Measurements from ENCODE around the gene TMEM45B.
"Not testable (repeated sequence)": the region's sequence is repeated elsewhere in the genome, so short reads cannot be mapped to it uniquely, and the experiment has no call there.

The TMEM45B gene

DNA sequence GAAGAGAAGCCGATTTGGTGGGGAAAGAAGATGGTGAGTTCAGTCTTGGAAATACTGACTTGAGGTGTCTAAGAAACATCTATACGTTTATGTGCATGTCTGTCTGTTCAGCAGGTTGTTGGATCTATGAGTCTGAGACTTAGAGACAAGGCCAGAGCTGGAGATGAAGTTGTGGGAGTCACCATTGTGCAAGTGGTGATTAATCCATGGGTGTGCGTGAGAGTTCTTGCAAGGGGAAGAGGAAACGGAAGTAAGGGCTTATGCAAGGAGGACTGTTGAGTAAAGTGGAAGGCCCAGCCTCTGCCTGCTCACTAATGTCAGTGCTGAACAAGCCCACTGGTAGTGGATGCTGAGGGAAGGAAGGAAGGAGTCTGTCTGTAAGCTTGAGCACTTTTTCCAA lies 9.7 kb downstream of the TMEM45B start:
- TF ChIP-seq FOXM1 (IDR thresholded peaks at IDR 0.05; ENCODE audit: borderline replicate concordance) (no peak), ELF4 (IDR thresholded peaks at IDR 0.05) (no peak), L3MBTL2 (conservative IDR thresholded peaks at IDR 0.05) (no peak), SUZ12 (IDR thresholded peaks at IDR 0.05) (no peak), LEF1 (IDR thresholded peaks at IDR 0.05; ENCODE audit: borderline replicate concordance) (no peak), SP1 (IDR thresholded peaks at IDR 0.05) (no peak), BHLHE40 (IDR thresholded peaks at IDR 0.05; ENCODE audit: borderline replicate concordance) (no peak), ZNF384 (IDR thresholded peaks at IDR 0.05) (no peak), FOXK2 (IDR thresholded peaks at IDR 0.05) (no peak), FOXA1 (IDR thresholded peaks at IDR 0.05) (no peak), NFRKB (IDR thresholded peaks at IDR 0.05) (no peak), HDGF (IDR thresholded peaks at IDR 0.05; ENCODE audit: borderline replicate concordance) (no peak), CTBP1 (IDR thresholded peaks at IDR 0.05; ENCODE audit: borderline replicate concordance) (no peak), TARDBP (IDR thresholded peaks at IDR 0.05) (no peak), ARNT (IDR thresholded peaks at IDR 0.05) (no peak)
- TF ChIP-seq, protein P1, sequence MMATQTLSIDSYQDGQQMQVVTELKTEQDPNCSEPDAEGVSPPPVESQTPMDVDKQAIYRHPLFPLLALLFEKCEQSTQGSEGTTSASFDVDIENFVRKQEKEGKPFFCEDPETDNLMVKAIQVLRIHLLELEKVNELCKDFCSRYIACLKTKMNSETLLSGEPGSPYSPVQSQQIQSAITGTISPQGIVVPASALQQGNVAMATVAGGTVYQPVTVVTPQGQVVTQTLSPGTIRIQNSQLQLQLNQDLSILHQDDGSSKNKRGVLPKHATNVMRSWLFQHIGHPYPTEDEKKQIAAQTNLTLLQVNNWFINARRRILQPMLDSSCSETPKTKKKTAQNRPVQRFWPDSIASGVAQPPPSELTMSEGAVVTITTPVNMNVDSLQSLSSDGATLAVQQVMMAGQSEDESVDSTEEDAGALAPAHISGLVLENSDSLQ (IDR thresholded peaks at IDR 0.05): no peak
- no peak for DNase-seq (ENCODE audit: extremely low spot score)
- CTCF ChIA-PET: no interaction called here
- POLR2A ChIA-PET: no interaction called here

DNA sequence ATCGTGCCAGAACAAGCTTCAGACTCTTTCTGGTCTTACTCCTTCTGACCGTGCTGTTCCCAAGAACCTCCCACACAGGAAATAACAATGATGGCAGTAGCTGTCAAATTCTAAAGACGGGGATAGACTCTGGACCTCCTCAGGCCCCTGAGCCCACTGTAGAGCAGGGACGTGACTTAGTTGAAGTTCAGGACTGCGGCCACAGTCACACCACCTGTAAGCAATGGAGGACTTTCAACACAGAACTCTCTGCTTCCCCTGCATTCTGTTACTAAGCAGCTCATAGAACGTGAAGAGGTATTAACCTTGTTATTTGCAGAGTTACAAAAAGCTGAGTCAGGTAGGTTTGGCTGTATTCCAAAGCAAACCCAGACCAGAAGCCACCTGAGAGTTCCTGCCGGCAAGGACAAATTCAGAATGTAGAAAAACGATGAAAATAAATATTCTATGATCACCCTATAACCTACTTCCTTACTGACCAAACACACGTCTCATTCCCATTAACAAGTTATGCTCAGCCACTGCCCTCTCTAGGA lies 12.7 kb downstream of the TMEM45B start:
- no peak for DNase-seq (ENCODE audit: extremely low spot score)
- POLR2A ChIA-PET: no interaction called here
- no peak for TF ChIP-seq FOXK2 (IDR thresholded peaks at IDR 0.05)
- no peak for TF ChIP-seq ZNF384 (IDR thresholded peaks at IDR 0.05)

DNA sequence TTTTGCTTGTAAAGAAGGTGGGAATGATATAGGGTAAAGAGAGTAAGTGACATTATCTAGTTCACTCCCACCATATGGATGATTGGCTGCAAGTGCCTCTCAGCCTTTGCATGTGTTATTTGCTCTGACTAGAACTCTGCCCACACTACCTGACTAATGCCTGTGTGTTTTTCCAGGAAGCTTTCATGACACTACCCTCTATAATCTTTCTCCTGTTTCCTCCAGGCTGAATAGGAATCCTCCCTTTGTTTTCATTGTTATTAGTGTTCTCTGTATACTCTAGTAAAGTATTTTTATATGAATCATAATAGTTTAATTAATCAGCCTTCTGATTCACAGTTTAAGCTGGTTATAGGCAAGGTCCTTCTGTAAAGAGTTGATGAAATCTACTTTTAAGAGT lies 13.8 kb downstream of the TMEM45B start:
- DNase-seq (ENCODE audit: extremely low spot score); CTCF ChIA-PET; POLR2A ChIA-PET: not testable (repeated sequence)

More for the DNA sequence above, 12.7 kb downstream of the TMEM45B start:
- CTCF ChIA-PET: no interaction called here

DNA sequence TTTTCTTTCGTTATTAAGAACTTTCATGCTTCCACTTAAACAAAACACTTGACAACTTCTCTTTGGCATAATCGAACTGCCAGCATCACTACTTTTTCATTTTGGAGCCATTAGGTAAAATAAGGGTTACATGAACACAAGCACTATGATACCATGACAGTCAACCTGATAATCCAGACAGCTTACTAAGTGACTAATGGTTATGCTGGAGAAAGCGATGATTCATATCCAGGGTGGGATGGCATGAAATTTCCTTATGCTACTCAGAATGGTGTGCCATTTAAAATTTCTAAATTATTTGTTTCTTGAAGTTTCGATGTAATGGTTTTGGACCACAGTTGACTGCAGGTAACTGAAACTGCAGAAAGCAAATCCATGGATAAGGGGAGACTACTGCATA lies 15.6 kb downstream of the TMEM45B start:
- CTCF ChIA-PET; DNase-seq (ENCODE audit: extremely low spot score); POLR2A ChIA-PET: not testable (repeated sequence)

DNA sequence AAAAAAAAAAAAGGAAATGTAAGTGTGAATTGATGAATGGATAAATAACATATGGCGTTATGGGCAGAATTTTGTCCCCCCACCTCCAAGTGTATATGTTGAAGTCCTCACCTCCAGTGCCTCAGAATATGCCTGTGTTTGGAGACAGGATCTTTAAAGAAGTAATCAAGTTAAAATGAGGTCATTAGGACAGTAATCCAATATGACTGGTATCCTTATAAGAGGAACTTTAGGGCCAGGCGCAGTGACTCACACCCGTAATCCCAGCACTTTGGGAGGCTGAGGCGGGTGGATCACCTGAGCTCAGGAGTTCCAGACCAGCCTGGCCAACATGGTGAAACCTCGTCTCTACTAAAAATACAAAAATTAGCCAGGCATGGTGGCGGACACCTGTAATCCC lies 17.6 kb downstream of the TMEM45B start:
- DNase-seq (ENCODE audit: extremely low spot score); POLR2A ChIA-PET; CTCF ChIA-PET: not testable (repeated sequence)

DNA sequence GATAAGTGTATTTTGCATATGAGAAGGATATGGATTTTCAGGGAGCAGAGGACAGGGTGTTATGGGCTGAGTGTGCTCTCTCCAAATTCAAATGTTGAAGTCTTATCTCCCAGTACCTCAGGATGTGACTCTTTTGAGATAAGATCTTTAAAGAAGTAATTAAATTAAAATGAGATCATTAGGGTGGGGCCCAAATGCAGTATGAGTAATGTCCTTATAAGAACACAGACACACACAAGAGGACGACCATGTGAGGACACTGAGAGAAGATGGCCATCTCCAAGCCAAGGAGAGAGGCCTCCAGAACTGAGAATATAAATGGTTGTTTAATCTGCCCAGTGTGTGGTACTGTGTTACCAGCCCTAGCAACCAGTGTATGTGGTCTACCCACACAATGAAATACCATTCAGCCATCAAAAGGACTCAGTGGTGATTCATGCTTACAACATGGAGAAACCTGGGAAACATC lies 20.8 kb downstream of the TMEM45B start:
- POLR2A ChIA-PET; CTCF ChIA-PET; DNase-seq (ENCODE audit: extremely low spot score): not testable (repeated sequence)

DNA sequence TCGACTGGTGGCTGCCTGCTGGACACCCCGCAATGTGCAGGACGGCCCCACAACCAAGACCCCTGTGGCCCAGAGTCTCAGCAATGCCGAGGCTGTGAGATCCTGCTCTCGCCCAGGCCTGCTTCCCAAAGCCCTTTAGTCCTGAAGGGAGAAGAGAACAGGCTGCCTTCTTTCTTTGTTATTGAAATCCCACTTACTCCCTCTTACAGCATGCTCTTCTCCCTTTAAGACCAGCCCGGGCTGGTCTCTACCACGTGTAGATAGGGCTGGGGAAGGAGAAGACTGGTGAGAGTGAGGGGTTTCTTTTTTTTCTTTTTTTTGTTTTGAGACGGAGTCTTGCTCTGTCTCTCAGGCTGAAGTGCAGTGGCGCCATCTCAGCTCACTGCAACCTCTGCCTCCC lies 21.3 kb downstream of the TMEM45B start:
- CTCF ChIA-PET: interaction anchor here (0.7 kb wide), 1 partner anchor 172 kb away, joined by 3 read pairs; no protein-coding TSS in a partner anchor
- POLR2A ChIA-PET: no interaction called here
- no peak for DNase-seq (ENCODE audit: extremely low spot score)
- TF ChIP-seq FOXA1 (IDR thresholded peaks at IDR 0.05): no peak
- TF ChIP-seq FOXK2 (IDR thresholded peaks at IDR 0.05): no peak
- TF ChIP-seq, protein P1 (IDR thresholded peaks at IDR 0.05): no peak
- no peak for TF ChIP-seq LEF1 (IDR thresholded peaks at IDR 0.05; ENCODE audit: borderline replicate concordance)
- no peak for TF ChIP-seq CTBP1 (IDR thresholded peaks at IDR 0.05; ENCODE audit: borderline replicate concordance)
- no peak for TF ChIP-seq ELF4 (IDR thresholded peaks at IDR 0.05)
- TF ChIP-seq ARNT (IDR thresholded peaks at IDR 0.05): no peak

DNA sequence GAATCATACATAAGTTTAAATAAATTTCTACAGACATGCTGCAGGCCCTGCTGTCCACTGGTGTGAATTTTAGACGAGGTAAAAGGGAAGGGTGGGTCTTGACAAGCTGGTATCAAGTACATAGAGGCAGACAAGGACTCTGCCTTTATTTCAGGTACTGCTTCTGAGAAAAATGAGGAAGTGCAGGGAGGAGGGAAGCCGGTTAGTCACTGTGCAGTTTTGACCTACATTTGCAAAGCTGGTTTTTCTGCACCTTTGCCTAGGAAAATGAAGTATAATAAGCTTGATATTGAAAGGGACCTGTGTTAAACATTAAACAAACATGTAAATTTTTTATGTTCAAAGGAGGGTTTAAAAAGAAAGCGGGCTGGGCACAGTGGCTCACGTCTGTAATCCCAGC lies 24.6 kb downstream of the TMEM45B start:
- CTCF ChIA-PET: no interaction called here
- TF ChIP-seq SUZ12 (IDR thresholded peaks at IDR 0.05) (no peak), ARNT (IDR thresholded peaks at IDR 0.05) (no peak), CTBP1 (IDR thresholded peaks at IDR 0.05; ENCODE audit: borderline replicate concordance) (no peak), LEF1 (IDR thresholded peaks at IDR 0.05; ENCODE audit: borderline replicate concordance) (no peak), FOXA1 (IDR thresholded peaks at IDR 0.05) (no peak), ELF4 (IDR thresholded peaks at IDR 0.05) (no peak), FOXK2 (IDR thresholded peaks at IDR 0.05) (no peak), HDGF (IDR thresholded peaks at IDR 0.05; ENCODE audit: borderline replicate concordance) (no peak), NFRKB (IDR thresholded peaks at IDR 0.05) (no peak), L3MBTL2 (conservative IDR thresholded peaks at IDR 0.05) (no peak), SP1 (IDR thresholded peaks at IDR 0.05) (no peak), FOXM1 (IDR thresholded peaks at IDR 0.05; ENCODE audit: borderline replicate concordance) (no peak), ZNF384 (IDR thresholded peaks at IDR 0.05) (no peak), BHLHE40 (IDR thresholded peaks at IDR 0.05; ENCODE audit: borderline replicate concordance) (no peak), TARDBP (IDR thresholded peaks at IDR 0.05) (no peak)
- TF ChIP-seq, protein P1 (IDR thresholded peaks at IDR 0.05): no peak
- POLR2A ChIA-PET: no interaction called here
- no peak for DNase-seq (ENCODE audit: extremely low spot score)
